Activated CD4-positive, alpha-beta T cell treated with anti-CD3 and anti-CD28 coated beads for 48 hours (primary cell): ENCODE data around the gene APOOL.
"Not testable (repeated sequence)": the region's sequence is repeated elsewhere in the genome, so short reads cannot be mapped to it uniquely, and the experiment has no call there.

Experiments
- DNase-seq: peaks from one replicate; pipeline ENCODE4 v3.0.0-alpha.2; 2020

The APOOL gene, protein sequence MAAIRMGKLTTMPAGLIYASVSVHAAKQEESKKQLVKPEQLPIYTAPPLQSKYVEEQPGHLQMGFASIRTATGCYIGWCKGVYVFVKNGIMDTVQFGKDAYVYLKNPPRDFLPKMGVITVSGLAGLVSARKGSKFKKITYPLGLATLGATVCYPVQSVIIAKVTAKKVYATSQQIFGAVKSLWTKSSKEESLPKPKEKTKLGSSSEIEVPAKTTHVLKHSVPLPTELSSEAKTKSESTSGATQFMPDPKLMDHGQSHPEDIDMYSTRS

DNA sequence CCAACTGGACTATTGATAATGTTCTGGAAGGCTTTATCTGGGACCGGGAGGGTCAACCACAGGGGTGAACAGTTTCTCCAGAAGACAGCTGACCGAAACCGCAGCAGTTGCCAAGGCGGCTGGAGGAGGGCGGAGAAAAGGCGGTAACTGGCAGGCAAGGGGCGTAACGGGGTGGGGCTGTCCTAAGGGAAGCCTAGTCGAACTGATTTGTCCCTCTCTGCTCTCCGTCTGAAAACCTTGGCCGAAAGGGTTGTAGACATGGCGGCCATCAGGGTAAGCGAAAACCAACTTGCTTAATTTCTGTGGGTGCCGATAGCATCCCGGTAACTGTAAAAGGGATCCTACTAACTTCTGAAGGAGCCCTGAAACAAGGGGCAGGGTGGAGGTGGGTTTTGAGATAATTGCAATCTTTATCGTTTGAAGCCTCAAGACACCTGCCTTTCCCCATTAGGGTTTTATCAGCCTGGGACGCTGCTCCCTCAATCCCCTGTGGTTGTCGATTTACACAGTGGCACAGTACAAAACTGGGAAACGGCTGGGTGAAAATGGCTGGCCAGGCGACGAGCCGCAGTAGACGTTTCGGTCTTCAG lies at the start of gene APOOL:
Gene APOOL (plus strand): TSS at position 223 of the 590 bp plus-strand sequence. CDS start 36 bp downstream, at position 259.
- peak; percentile 86 for DNase-seq

DNA sequence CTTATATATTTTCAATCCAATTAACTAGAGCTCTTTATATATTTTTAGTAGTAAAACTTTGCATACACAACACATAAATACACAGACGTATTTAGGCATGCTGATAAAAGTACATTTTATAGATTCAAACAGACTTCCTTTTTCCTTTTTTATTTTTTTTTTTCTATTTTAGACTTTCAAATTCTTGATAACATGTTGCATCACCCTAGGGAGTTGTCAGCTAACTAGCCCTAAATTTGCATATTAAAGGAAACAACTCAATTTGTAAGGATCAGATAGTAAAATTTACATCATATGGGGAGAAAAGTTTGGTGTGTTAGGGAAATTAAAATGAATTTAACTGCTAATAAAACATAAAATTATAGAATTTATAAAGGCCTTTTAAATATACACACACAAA lies 47.4 kb upstream of the APOOL start:
- DNase-seq, result no peak

DNA sequence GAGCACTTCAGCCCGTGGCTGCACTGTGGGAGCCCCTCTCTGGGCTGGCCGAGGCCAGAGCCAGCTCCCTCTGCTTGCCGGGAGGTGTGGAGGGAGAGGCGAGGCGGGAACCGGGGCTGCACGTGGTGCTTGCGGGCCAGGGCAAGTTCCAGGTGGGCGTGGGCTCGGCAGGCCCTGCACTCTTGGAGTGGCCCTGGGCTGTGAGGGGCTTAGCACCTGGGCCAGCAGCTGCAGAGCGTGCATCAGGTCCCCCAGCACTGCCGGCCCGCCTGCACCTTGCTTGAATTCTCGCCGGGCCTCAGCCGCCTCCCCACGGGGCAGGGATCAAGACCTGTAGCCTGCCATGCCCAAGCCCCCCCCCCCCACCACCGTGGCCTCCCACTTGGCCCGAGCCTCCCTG lies 28.9 kb upstream of the APOOL start:
- no peak for DNase-seq

DNA sequence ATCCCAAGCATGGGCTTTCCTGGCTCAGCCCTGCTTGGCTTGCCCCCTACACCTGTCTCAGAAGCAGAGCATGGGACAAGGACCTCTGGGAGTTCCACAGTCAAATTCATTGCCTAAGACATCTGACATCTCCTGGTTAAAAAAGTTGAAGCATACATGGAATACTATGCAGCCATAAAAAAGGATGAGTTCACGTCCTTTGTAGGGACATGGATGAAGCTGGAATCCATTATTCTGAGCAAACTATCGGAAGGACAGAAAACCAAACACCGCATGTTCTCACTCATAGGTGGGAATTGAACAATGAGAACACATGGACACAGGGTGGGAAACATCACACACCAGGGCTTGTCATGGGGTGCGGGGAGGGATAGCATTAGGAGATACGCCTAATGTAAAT lies 11.9 kb upstream of the APOOL start:
- not testable (repeated sequence) for DNase-seq

GRCh38 chrX:84993150-84993549 lies 10.5 kb upstream of the APOOL start:
- no peak for DNase-seq

- DNase-seq, result no peak
Measured at GRCh38 chrX:85001344-85001743, 2.3 kb upstream of the APOOL start.

DNA sequence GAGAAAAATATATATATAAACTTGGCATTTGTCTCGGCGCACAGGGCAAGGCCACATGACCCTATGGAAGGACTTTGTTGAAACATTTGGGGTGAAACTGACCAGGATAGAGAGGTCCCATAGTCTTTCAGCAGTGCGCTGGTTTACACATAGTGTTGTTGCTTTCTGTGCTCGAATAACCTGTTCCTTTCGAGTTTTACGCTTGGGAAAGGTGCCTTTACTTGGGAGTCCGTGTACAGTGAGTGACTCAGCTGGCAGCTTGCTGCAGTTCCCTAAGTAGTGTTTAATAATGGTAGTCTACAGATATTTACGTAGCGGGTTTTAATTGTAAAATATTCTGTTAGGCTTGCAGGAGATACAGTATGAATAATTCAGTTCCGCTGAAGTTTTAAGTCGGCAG lies 578 bp downstream of the APOOL start:
- no peak for DNase-seq

- no peak for DNase-seq
Measured at GRCh38 chrX:85012098-85012497, 8.4 kb downstream of the APOOL start.

DNA sequence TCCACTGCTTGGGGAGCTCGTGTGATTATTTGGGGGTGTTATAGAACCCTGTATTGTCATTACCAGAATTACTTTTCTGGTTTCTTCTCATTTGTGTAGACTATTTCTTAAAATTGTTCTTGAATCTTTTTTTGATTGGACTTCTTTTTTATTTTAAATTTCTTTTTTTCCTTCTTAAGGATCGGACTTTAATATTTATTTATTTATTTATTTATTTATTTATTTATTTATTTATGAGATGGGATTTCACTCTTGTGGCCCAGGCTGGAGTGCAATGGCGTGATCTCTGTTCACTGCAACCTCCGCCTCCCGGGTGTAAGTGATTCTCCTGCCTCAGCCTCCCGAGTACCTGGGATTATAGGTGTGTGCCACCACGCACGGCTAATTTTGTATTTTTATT lies 11.7 kb downstream of the APOOL start:
- not testable (repeated sequence) for DNase-seq

- no peak for DNase-seq
Measured at GRCh38 chrX:85017721-85018120, 14.0 kb downstream of the APOOL start.

GRCh38 chrX:85018471-85018870 lies 14.8 kb downstream of the APOOL start:
- no peak for DNase-seq

- no peak for DNase-seq
Measured at GRCh38 chrX:85020216-85020615, 16.5 kb downstream of the APOOL start.

- no peak for DNase-seq
Measured at GRCh38 chrX:85024044-85024443, 20.4 kb downstream of the APOOL start.

DNA sequence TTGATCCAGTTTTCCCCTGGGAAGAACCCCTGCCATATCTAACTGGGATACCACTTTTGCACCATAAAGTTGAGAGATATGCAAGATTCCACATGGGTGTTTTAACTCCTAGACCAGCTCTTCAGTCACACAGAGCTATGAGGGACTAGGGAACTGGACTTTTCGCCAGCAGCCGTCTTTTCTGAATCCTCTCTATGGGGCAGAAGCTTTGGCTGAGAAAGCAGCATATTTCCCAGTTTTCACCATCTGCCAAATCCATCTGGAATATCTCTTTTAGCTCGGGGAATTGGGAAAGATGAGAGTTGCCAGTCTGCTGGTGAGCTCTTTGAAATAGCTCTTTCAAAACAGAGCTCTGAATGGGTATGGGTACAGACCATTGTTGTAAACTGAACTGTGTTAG lies 20.9 kb downstream of the APOOL start:
- no peak for DNase-seq

- DNase-seq, result no peak
Measured at GRCh38 chrX:85026170-85026569, 22.5 kb downstream of the APOOL start.

DNA sequence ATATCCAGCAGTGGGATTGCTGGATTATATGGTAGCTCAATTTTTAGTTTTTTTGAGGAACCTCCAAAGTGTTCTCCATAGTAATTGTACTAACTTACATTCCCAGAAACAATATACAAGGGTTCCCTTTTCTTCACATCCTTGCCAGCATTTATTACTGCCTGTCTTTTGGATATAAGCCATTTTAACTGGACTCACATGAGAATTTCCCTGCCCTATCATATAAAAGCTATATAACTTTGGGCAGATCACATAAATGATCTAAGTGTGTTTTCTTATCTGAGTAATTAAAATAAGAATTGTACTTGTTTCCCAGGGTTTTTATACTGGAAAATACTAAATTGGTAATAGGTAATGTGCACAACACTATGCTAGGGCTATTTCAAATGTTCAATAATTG lies 25.4 kb downstream of the APOOL start:
- no peak for DNase-seq

- no peak for DNase-seq
Measured at GRCh38 chrX:85031505-85031904, 27.8 kb downstream of the APOOL start.

DNA sequence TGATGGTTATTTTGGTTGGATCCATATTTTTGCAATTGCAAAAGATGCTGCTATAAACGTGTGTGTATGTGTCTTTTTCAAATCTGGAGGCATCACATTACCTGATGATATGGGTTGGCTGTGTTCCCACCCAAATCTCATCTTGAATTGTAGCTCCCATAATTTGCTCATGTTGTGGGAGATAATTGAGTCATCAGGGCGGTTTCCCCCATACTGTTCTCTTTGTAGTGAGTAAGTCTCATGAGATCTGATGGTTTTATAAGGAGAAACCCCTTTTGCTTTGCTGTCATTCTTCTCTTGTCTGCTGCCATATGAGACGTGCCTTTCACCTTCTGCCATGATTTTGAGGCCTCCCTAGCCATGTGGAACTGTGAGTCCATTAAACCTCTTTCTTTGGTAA lies 33.4 kb downstream of the APOOL start:
- DNase-seq, result no peak

GRCh38 chrX:85051627-85052026 lies 48.0 kb downstream of the APOOL start:
- no peak for DNase-seq

GRCh38 chrX:85052205-85052604 lies 48.5 kb downstream of the APOOL start:
- no peak for DNase-seq

GRCh38 chrX:85052636-85053343 lies 49.1 kb downstream of the APOOL start:
- no peak for DNase-seq

DNA sequence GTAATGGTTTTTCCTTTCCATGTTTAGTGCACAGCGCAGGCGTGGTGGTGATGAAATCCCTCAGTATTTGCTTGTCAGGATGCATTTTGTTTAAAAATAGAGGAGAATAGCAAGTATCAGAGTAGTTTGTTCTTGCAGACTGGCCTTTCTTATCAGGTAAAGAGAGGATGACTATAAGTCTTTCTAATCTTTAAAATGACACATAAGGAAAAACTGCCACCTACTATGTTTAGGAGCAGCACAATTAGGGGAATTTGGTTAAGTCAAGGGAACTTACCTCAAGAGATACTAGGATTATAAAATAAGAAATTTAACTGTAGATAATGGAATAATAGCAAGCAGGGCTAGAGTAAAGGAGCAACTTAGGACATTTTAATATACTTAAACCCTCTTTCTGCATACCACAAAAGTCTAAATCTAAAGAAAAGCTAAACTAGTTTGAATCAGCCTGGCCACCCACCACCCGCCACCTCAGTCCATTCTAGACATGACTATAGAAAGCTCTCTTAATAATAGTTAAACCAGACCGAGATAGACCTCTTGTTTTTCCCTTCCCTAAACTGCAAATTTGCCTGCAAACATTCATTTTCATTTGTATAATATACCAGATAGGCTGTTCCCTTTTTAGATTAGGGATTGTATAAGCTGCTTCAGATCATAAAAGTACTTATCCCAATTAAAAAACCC lies 62.0 kb downstream of the APOOL start:
- DNase-seq, result no peak

- not testable (repeated sequence) for DNase-seq
Measured at GRCh38 chrX:85077247-85077646, 73.6 kb downstream of the APOOL start.
